Activated B cell treated with CpG ODN at 0.5 μM for 24 hours (primary cell): ENCODE measurements around the gene MED26. TPM values are rescaled to one million over a fixed set of nuclear protein-coding genes. Genes with fewer than 3 reads are reported as not detected.
A peak's percentile ranks its signal among the peaks of the same experiment; 100 is the strongest.

Experiments used
- ATAC-seq: fragments of 200-7000 bp; cut with Tn5 transposase; one replicate; pipeline ENCODE4 v1.10.0; 2021; ENCODE audit warnings: low read depth, mild to moderate bottlenecking, moderate library complexity
- CTCF ChIA-PET: fragments of 350-600 bp; sonication (Branson Sonifier 250); formaldehyde crosslinking; loops from one replicate; lab custom pipeline; 2021; ENCODE audit warnings: antibody characterized with exemption; lab: Charles Lee
- POLR2A ChIA-PET: fragments of 350-600 bp; sonication (Branson Sonifier 250); formaldehyde crosslinking; loops from one replicate; lab custom pipeline; 2021; ENCODE audit warnings: antibody characterized with exemption; lab: Charles Lee
- DNase-seq: peaks from one replicate; pipeline ENCODE4 v3.0.0; 2022
- H3K27ac Mint-ChIP-seq: one replicate; pipeline ENCODE4 v1.8.0; 2020; ENCODE audit warnings: mixed read lengths
- H3K27me3 Mint-ChIP-seq: one replicate; pipeline ENCODE4 v1.8.0; 2021; ENCODE audit warnings: mixed read lengths
- H3K36me3 Mint-ChIP-seq: one replicate; pipeline ENCODE4 v1.8.0; 2021; ENCODE audit warnings: low read depth, mixed read lengths
- H3K4me1 Mint-ChIP-seq: one replicate; pipeline ENCODE4 v1.8.0; 2021; ENCODE audit warnings: mixed read lengths
- H3K4me3 Mint-ChIP-seq: one replicate; pipeline ENCODE4 v1.8.0; 2020; ENCODE audit warnings: mild to moderate bottlenecking, mixed read lengths
- H3K9me3 Mint-ChIP-seq: one replicate; pipeline ENCODE4 v1.8.0; 2020; ENCODE audit warnings: mixed read lengths
- CTCF ChIP-seq: fragments of 200-600 bp; IDR thresholded peaks from one replicate; pipeline ENCODE4 v1.8.0; 2022; ENCODE audit warnings: antibody characterized with exemption, mild to moderate bottlenecking
- intact Hi-C: fragments of 100-400 bp; cut with micrococcal nuclease; formaldehyde crosslinking; loops from one replicate; pipeline ENCODE4 v1.15.1; 2024
- total RNA-seq: library from RNA; stranded (reverse); gene quantifications from 2 replicates; pipeline ENCODE4 v1.2.3, GENCODE V29; 2022

Gene MED26
- total RNA-seq, 1 donor from 2014 or later: 32.0 TPM

DNA sequence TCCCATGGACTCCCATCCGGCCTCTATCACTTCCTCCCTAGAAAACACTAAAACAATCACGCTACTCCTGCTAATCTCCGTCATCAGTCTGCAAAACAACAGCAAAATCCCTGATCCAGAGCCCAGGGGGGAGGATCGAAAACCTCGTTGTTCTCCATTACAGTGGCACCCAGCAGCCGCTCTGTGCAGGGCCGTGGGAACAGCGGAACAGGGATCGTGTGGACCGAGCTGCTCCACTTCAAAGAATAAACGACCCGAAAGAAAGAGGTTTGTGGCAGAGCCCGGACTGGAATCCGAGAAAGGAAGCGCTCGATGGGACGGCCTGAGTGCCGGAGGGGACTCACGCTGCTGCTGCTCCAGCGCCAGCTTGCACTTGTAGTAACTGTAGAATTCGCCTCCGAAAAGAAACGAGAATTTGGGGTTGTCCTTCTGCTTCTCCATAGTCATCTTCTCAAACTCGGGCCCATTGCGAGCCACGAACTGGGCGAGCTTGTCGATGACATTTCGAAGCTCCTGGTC, 86.4 kb downstream of the MED26 start:
- ChIA-PET POLR2A (interaction anchor here (0.7 to 5.4 kb wide), 8 partner anchors 9 to 217 kb away, joined by 3 to 93 read pairs (median 4); partner anchors contain the start of genes C19orf44, CALR3, KLF2 and SLC35E1), CTCF (no interaction called here)
- TF ChIP-seq CTCF: no peak
- H3K4me3 Mint-ChIP-seq: peak overlapping the region; percentile 86
- no peaks in the 10 kb centered on the region for H3K27me3 Mint-ChIP-seq
- H3K4me1 Mint-ChIP-seq: peaks cover 63% of the 10 kb centered on the region
- DNase-seq (no peak), ATAC-seq (no peak)
- intact Hi-C loops: loop anchor here (1.0 to 2.0 kb wide), 9 partner anchors 31 to 356 kb away; partner anchors contain the start of genes AP1M1, C19orf44, CALR3 and MED26
- H3K27ac Mint-ChIP-seq: peak overlapping the region; percentile 46
- H3K9me3 Mint-ChIP-seq: no peaks in the 10 kb centered on the region
- H3K36me3 Mint-ChIP-seq: peaks cover 40% of the 10 kb centered on the region

DNA sequence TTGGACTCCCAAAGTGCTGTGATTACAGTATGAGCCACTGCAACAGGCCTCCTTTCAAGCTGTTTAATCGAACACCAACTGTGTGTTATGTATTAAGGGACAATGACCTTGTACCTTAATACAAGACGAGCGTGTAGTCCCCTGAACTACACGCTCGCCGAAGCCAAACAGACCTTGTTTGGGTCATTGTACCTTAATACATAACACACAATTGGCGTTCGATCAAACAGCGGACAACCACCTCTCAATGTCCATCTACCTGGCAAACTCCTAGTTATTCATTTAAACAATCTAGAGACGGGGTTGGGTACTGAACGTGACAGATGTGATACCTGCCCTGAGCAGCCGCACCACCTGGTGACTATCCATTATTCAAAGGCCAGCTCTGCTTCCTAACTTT, 87.1 kb downstream of the MED26 start:
- Mint-ChIP-seq H3K4me1 (peaks cover 63% of the 10 kb centered on the region), H3K9me3 (no peaks in the 10 kb centered on the region), H3K27ac (peak overlapping the region; percentile 30), H3K4me3 (peak overlapping the region; percentile 86), H3K27me3 (no peaks in the 10 kb centered on the region), H3K36me3 (peaks cover 46% of the 10 kb centered on the region)
- ATAC-seq (no peak), DNase-seq (no peak)
- intact Hi-C loops: no loop called here
- TF ChIP-seq CTCF: no peak
- ChIA-PET POLR2A (interaction anchor here (0.9 to 5.4 kb wide), 2 partner anchors 8 to 45 kb away, joined by 4 to 93 read pairs; no protein-coding TSS in a partner anchor), CTCF (interaction anchor here (1.6 kb wide), 1 partner anchor 40 kb away, joined by 6 read pairs; no protein-coding TSS in a partner anchor)

DNA sequence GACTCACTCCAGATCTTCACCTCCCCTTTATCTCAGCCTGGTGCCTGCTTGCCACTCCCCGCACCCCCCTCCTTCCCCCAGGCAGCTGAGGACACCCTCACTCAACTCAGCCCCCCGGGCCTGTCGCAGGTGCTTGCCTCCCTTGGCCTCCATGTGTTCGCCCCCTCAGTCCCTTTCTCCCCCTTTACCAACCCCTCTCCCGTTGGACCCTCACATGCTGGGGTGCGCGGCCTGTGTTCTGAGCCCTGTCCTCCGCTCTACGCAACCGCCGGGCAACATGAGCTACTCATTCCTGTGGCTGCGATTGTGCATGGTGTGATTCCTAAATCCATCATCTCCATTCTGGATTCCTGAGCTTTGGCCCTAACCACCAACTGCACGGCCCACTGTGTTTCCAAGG, 90.9 kb downstream of the MED26 start:
- CTCF ChIA-PET: no interaction called here
- no peak overlapping the region for H3K4me3 Mint-ChIP-seq
- DNase-seq (no peak), ATAC-seq (no peak)
- no peak for TF ChIP-seq CTCF
- peaks cover 39% of the 10 kb centered on the region for H3K4me1 Mint-ChIP-seq
- POLR2A ChIA-PET: interaction anchor here (0.6 kb wide), 1 partner anchor 1877 kb away, joined by 3 read pairs; no protein-coding TSS in a partner anchor
- no peak overlapping the region for H3K27ac Mint-ChIP-seq
- peaks cover 80% of the 10 kb centered on the region for H3K36me3 Mint-ChIP-seq
- H3K9me3 Mint-ChIP-seq: no peaks in the 10 kb centered on the region
- intact Hi-C loops: no loop called here
- H3K27me3 Mint-ChIP-seq: no peaks in the 10 kb centered on the region

- DNase-seq: no peak
- intact Hi-C loops: no loop called here
- no peak for ATAC-seq
- CTCF ChIA-PET: no interaction called here
- Mint-ChIP-seq H3K9me3 (no peaks in the 10 kb centered on the region), H3K4me1 (peaks cover 32% of the 10 kb centered on the region), H3K4me3 (no peak overlapping the region), H3K36me3 (peaks cover 85% of the 10 kb centered on the region), H3K27me3 (no peaks in the 10 kb centered on the region), H3K27ac (no peak overlapping the region)
- no peak for TF ChIP-seq CTCF
- POLR2A ChIA-PET: no interaction called here
Observed at GRCh38 chr19:16536130-16536529, 91.9 kb downstream of the MED26 start.

GRCh38 chr19:16535381-16535780, 92.6 kb downstream of the MED26 start:
- ATAC-seq (no peak), DNase-seq (no peak)
- no peak for TF ChIP-seq CTCF
- Mint-ChIP-seq H3K9me3 (no peaks in the 10 kb centered on the region), H3K27ac (no peak overlapping the region), H3K4me1 (peaks cover 25% of the 10 kb centered on the region), H3K36me3 (peaks cover 91% of the 10 kb centered on the region), H3K4me3 (no peak overlapping the region), H3K27me3 (no peaks in the 10 kb centered on the region)
- CTCF ChIA-PET: no interaction called here
- POLR2A ChIA-PET: interaction anchor here (0.5 to 1.4 kb wide), 2 partner anchors 9 to 402 kb away, joined by 3 to 6 read pairs; no protein-coding TSS in a partner anchor
- intact Hi-C loops: no loop called here
